ENCODE results near the gene COG7.

DNA sequence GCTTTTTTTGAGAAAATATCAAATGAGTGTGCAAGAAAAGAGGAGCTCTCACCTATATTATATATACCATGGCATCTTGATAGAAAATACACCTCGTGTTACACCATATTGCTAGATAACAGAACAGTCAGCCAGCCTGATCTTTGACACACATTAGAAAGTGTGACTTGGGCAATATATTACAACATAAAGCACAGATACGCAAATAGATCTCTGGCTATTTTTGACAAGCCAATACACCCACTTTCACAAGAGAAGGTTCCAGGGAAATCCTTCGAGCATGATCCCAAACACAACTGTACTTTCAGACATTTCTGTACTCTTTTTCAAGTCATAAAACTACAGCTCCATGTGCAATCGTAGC, 47.9 kb upstream of the COG7 start:
- TF ChIP-seq POLR2AphosphoS5 (IDR thresholded peaks at IDR 0.05) (no peak), POLR2A (IDR thresholded peaks at IDR 0.05) (no peak), EP300 (IDR thresholded peaks at IDR 0.05; ENCODE audit: low read depth) (no peak)
- TF ChIP-seq, protein P1, sequence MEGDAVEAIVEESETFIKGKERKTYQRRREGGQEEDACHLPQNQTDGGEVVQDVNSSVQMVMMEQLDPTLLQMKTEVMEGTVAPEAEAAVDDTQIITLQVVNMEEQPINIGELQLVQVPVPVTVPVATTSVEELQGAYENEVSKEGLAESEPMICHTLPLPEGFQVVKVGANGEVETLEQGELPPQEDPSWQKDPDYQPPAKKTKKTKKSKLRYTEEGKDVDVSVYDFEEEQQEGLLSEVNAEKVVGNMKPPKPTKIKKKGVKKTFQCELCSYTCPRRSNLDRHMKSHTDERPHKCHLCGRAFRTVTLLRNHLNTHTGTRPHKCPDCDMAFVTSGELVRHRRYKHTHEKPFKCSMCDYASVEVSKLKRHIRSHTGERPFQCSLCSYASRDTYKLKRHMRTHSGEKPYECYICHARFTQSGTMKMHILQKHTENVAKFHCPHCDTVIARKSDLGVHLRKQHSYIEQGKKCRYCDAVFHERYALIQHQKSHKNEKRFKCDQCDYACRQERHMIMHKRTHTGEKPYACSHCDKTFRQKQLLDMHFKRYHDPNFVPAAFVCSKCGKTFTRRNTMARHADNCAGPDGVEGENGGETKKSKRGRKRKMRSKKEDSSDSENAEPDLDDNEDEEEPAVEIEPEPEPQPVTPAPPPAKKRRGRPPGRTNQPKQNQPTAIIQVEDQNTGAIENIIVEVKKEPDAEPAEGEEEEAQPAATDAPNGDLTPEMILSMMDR (IDR thresholded peaks at IDR 0.05): no peak

Measured in transverse colon (tissue), 4 donors.